ENCODE data around the gene BNC1. TPM values are rescaled to one million over a fixed set of nuclear protein-coding genes. Genes with fewer than 3 reads are reported as not detected.

The BNC1 gene
- total and polyA plus RNA-seq, 2 experiments from 2014 or later, result 23.1 to 24.3 TPM

GRCh38 chr15:83285284-83285978, 967 bp upstream of the BNC1 start:
- WGBS (ENCODE audit: low lambda C conversion rate, missing lambda C conversion rate), result 42% methylated on average over 17 of the region's 19 CpGs
- Histone ChIP-seq H3K4me1 (ENCODE audit: insufficient read depth) (peaks cover 8% of the 10 kb centered on the region), H4K20me1 (ENCODE audit: insufficient read depth, poor library complexity, severe bottlenecking) (no peaks in the 10 kb centered on the region), H2AFZ (peak overlapping the region; percentile 54), H3K9me3 (ENCODE audit: low read depth) (no peaks in the 10 kb centered on the region), H3K79me2 (no peaks in the 10 kb centered on the region), H3K27ac (peak overlapping the region; percentile 34), H3K4me3 (no peak overlapping the region), H3K9me2 (replicated peaks; ENCODE audit: insufficient read depth) (no peaks in the 10 kb centered on the region), H3K36me3 (replicated peaks; ENCODE audit: insufficient read depth, low read depth) (no peaks in the 10 kb centered on the region), H3K4me2 (peak overlapping the region; percentile 70), H3K27me3 (peaks cover 77% of the 10 kb centered on the region)
- DNase-seq (ENCODE audit: low spot score), result no peak
- TF ChIP-seq EZH2 (IDR thresholded peaks at IDR 0.05; ENCODE audit: borderline replicate concordance) (peak; percentile 80), CTCF (IDR thresholded peaks at IDR 0.05; ENCODE audit: poor library complexity) (no peak)

GRCh38 chr15:83283813-83284558, 478 bp downstream of the BNC1 start:
- DNase-seq (ENCODE audit: low spot score), result peak; percentile 16
- H3K27ac ChIP-seq, result peak overlapping the region; percentile 56
- H3K4me1 ChIP-seq (ENCODE audit: insufficient read depth), result peaks cover 8% of the 10 kb centered on the region
- H3K9me2 ChIP-seq (replicated peaks; ENCODE audit: insufficient read depth), result no peaks in the 10 kb centered on the region
- TF ChIP-seq CTCF (IDR thresholded peaks at IDR 0.05; ENCODE audit: poor library complexity) (no peak), EZH2 (IDR thresholded peaks at IDR 0.05; ENCODE audit: borderline replicate concordance) (peak; percentile 98)
- no peaks in the 10 kb centered on the region for H4K20me1 ChIP-seq (ENCODE audit: insufficient read depth, poor library complexity, severe bottlenecking)
- no peaks in the 10 kb centered on the region for H3K36me3 ChIP-seq (replicated peaks; ENCODE audit: insufficient read depth, low read depth)
- peaks cover 3% of the 10 kb centered on the region for H3K79me2 ChIP-seq
- peak overlapping the region; percentile 90 for H3K4me2 ChIP-seq
- peak overlapping the region; percentile 94 for H2AFZ ChIP-seq
- peak overlapping the region; percentile 72 for H3K4me3 ChIP-seq
- WGBS (ENCODE audit: low lambda C conversion rate, missing lambda C conversion rate), result 3% methylated on average over 42 of the region's 80 CpGs
- no peaks in the 10 kb centered on the region for H3K9me3 ChIP-seq (ENCODE audit: low read depth)
- H3K27me3 ChIP-seq, result peaks cover 81% of the 10 kb centered on the region

GRCh38 chr15:83283138-83283812, 1.2 kb downstream of the BNC1 start:
- 2% methylated on average over 48 of the region's 70 CpGs for WGBS (ENCODE audit: low lambda C conversion rate, missing lambda C conversion rate)
- H2AFZ ChIP-seq, result peak overlapping the region; percentile 94
- no peak for TF ChIP-seq CTCF (IDR thresholded peaks at IDR 0.05; ENCODE audit: poor library complexity)
- no peak for TF ChIP-seq EZH2phosphoT487 (IDR thresholded peaks at IDR 0.05; ENCODE audit: low read depth, severe bottlenecking, unreplicated experiment)
- TF ChIP-seq EZH2 (IDR thresholded peaks at IDR 0.05; ENCODE audit: borderline replicate concordance), result no peak

More at GRCh38 chr15:83283138-83283812, 1.2 kb downstream of the BNC1 start:
- peaks cover 8% of the 10 kb centered on the region for H3K4me1 ChIP-seq (ENCODE audit: insufficient read depth)
- H4K20me1 ChIP-seq (ENCODE audit: insufficient read depth, poor library complexity, severe bottlenecking), result no peaks in the 10 kb centered on the region
- H3K79me2 ChIP-seq, result peaks cover 6% of the 10 kb centered on the region
- peak overlapping the region; percentile 90 for H3K4me2 ChIP-seq
- H3K36me3 ChIP-seq (replicated peaks; ENCODE audit: insufficient read depth, low read depth), result no peaks in the 10 kb centered on the region
- H3K9me2 ChIP-seq (replicated peaks; ENCODE audit: insufficient read depth), result no peaks in the 10 kb centered on the region
- peak overlapping the region; percentile 56 for H3K27ac ChIP-seq
- H3K4me3 ChIP-seq, result peak overlapping the region; percentile 72
- no peaks in the 10 kb centered on the region for H3K9me3 ChIP-seq (ENCODE audit: low read depth)
- DNase-seq (ENCODE audit: low spot score), result peak; percentile 50
- H3K27me3 ChIP-seq, result peaks cover 84% of the 10 kb centered on the region

Measured in hepatocyte (in vitro differentiated cells).